Loucy (cell line): ENCODE data around the gene KLK6.

Experiments used
- EZH2phosphoT487 ChIP-seq: fragments of 200-600 bp; IDR thresholded peaks from 2 replicates; pipeline ENCODE4 v1.6.1; 2018; ENCODE audit warnings: antibody characterized with exemption, mild to moderate bottlenecking, moderate library complexity, borderline replicate concordance
- TF ChIP-seq, protein P1 (sequence below): fragments of 200-600 bp; sonication (generic); conservative IDR thresholded peaks from 2 replicates; pipeline ENCODE4 v1.5.1; 2014; ENCODE audit warnings: mild to moderate bottlenecking, antibody characterized with exemption, low read length

DNA sequence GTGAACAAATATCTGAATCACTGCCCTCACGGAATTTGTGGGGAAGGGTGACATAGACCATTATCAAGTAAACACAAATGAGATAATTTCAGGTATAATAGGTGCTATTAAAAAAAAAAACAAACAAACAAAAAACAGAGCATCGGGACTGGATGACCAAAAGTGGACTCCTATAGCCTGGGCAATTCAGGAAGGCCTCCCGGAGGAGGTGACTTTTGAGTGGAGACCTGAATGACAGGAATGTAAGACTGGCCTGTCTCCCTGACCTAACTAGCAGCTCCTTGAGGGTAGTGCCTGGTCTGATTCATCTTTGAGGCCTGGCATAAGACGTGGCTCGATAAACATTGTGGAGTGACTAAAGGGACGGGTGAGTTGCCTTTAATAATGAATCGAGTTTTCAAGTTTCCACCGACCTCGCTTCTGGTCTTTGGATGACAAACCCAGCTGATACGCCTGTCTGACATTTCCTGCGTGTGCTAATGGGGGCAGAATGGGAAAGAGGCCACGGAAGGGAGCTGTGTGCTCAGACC lies 43.3 kb upstream of the KLK6 start:
- TF ChIP-seq, protein P1, sequence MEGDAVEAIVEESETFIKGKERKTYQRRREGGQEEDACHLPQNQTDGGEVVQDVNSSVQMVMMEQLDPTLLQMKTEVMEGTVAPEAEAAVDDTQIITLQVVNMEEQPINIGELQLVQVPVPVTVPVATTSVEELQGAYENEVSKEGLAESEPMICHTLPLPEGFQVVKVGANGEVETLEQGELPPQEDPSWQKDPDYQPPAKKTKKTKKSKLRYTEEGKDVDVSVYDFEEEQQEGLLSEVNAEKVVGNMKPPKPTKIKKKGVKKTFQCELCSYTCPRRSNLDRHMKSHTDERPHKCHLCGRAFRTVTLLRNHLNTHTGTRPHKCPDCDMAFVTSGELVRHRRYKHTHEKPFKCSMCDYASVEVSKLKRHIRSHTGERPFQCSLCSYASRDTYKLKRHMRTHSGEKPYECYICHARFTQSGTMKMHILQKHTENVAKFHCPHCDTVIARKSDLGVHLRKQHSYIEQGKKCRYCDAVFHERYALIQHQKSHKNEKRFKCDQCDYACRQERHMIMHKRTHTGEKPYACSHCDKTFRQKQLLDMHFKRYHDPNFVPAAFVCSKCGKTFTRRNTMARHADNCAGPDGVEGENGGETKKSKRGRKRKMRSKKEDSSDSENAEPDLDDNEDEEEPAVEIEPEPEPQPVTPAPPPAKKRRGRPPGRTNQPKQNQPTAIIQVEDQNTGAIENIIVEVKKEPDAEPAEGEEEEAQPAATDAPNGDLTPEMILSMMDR: no peak
- TF ChIP-seq EZH2phosphoT487: no peak
